ENCODE results near the gene ARHGEF3.

GRCh38 chr3:56772952-56773938 lies 28.5 kb downstream of the ARHGEF3 start:
- TF ChIP-seq CTCF (IDR thresholded peaks at IDR 0.05) (no peak), EZH2 (IDR thresholded peaks at IDR 0.05) (no peak)

All from neural progenitor cell (in vitro differentiated cells).